B cell (primary cell): ENCODE measurements around the gene NLRP5. TPM values are rescaled to one million over a fixed set of nuclear protein-coding genes. Genes with fewer than 3 reads are reported as not detected.

Experiments
- ATAC-seq: fragments of 200-7000 bp; cut with Tn5 transposase; one replicate; pipeline ENCODE4 v1.10.0; 2021; ENCODE audit warnings: low read depth, mild to moderate bottlenecking, moderate number of reproducible peaks, moderate library complexity
- CTCF ChIA-PET: fragments of 350-600 bp; sonication (Branson Sonifier 250); formaldehyde crosslinking; loops from one replicate; lab custom pipeline; 2021; ENCODE audit warnings: antibody characterized with exemption, inconsistent platforms; lab: Charles Lee
- POLR2A ChIA-PET: fragments of 350-600 bp; sonication (Branson Sonifier 250); formaldehyde crosslinking; loops from one replicate; lab custom pipeline; 2021; ENCODE audit warnings: antibody characterized with exemption; lab: Charles Lee
- DNase-seq: peaks from one replicate; pipeline ENCODE4 v3.0.0; 2013
- H2AFZ ChIP-seq: 2 replicates; pipeline ENCODE4 v1.6.1; 2012; ENCODE audit warnings: mild to moderate bottlenecking, low read depth, low read length; ENCODE audit not compliant: insufficient read depth, poor library complexity, severe bottlenecking
- H3K27ac ChIP-seq, 2 donors: 1 replicate in 1 of 2; 2 replicates in 1 of 2; pipeline ENCODE4 v1.5.1; 2012 to 2013; ENCODE audit warnings: low read length in 2 of 2, mild to moderate bottlenecking in 2 of 2, moderate library complexity in 1 of 2
- H3K27me3 ChIP-seq, 4 experiments: fragments of 200-600 bp in 1 of 4; sonication (generic) in 1 of 4; replicated peaks in 1 of 4; 1 replicate in 2 of 4; 2 replicates in 2 of 4; pipeline versions ENCODE4 v1.6.1 to v1.7.0; 2013 to 2016; ENCODE audit warnings: low read length in 3 of 4, mild to moderate bottlenecking in 2 of 4, mixed read lengths in 1 of 4, moderate library complexity in 1 of 4; ENCODE audit not compliant: insufficient read depth in 4 of 4, control insufficient read depth in 3 of 4; ENCODE audit errors: control extremely low read depth in 1 of 4
- H3K36me3 ChIP-seq, 2 experiments: replicated peaks in 1 of 2; 1 replicate in 1 of 2; 2 replicates in 1 of 2; pipeline versions ENCODE4 v1.6.1 to v1.7.1; 2013; ENCODE audit warnings: low read length in 1 of 2; ENCODE audit not compliant: insufficient read depth in 2 of 2, control insufficient read depth in 1 of 2; ENCODE audit errors: control extremely low read depth in 1 of 2, extremely low read depth in 1 of 2
- H3K4me1 ChIP-seq, 2 donors: fragments of 200-600 bp in 1 of 2; sonication (generic) in 1 of 2; 1 replicate in 1 of 2; 2 replicates in 1 of 2; pipeline versions ENCODE4 v1.5.1 to v1.6.1; 2013 to 2017; ENCODE audit warnings: low read length in 2 of 2; ENCODE audit not compliant: control insufficient read depth in 2 of 2, insufficient read depth in 2 of 2
- H3K4me2 ChIP-seq: replicated peaks from 2 replicates; pipeline ENCODE3; 2012; ENCODE audit warnings: mild to moderate bottlenecking, low read depth, low read length; ENCODE audit not compliant: poor library complexity, severe bottlenecking
- H3K4me3 ChIP-seq, 5 experiments: fragments of 200-600 bp in 1 of 5; sonication (generic) in 1 of 5; 1 replicate in 3 of 5; 2 replicates in 2 of 5; pipeline versions ENCODE4 v1.5.1 to v1.7.0; 2011 to 2016; ENCODE audit warnings: low read length in 4 of 5, mild to moderate bottlenecking in 4 of 5, low read depth in 2 of 5, control low read depth in 1 of 5, moderate library complexity in 1 of 5; ENCODE audit not compliant: insufficient read depth in 1 of 5; ENCODE audit errors: control extremely low read depth in 1 of 5, extremely low read depth in 1 of 5
- H3K79me2 ChIP-seq: fragments of 200-600 bp; sonication (generic); one replicate; pipeline ENCODE4 v1.6.0; 2016; ENCODE audit warnings: low read length; ENCODE audit not compliant: control insufficient read depth, insufficient read depth
- H3K9ac ChIP-seq: fragments of 200-600 bp; sonication (generic); 2 replicates; pipeline ENCODE4 v1.6.1; 2017; ENCODE audit warnings: mild to moderate bottlenecking, low read length, moderate library complexity
- H3K9me3 ChIP-seq, 3 donors: one replicate each; pipeline versions ENCODE4 v1.6.1 to v1.7.1; 2013; ENCODE audit warnings: low read length in 2 of 3; ENCODE audit not compliant: control insufficient read depth in 2 of 3, insufficient read depth in 1 of 3; ENCODE audit errors: control extremely low read depth in 1 of 3
- H4K20me1 ChIP-seq: 2 replicates; pipeline ENCODE4 v1.6.0; 2012; ENCODE audit warnings: mild to moderate bottlenecking, low read length; ENCODE audit not compliant: insufficient read depth, control insufficient read depth, poor library complexity, severe bottlenecking
- H3K27ac Mint-ChIP-seq: one replicate; pipeline ENCODE4 v1.8.0; 2021; ENCODE audit warnings: mixed read lengths
- H3K27me3 Mint-ChIP-seq: one replicate; pipeline ENCODE4 v1.8.0; 2021; ENCODE audit warnings: mixed read lengths
- H3K4me1 Mint-ChIP-seq: one replicate; pipeline ENCODE4 v1.8.0; 2021; ENCODE audit warnings: mixed read lengths
- H3K4me3 Mint-ChIP-seq: one replicate; pipeline ENCODE4 v1.8.0; 2021; ENCODE audit warnings: mixed read lengths
- H3K9me3 Mint-ChIP-seq: one replicate; pipeline ENCODE4 v1.8.0; 2022; ENCODE audit warnings: mixed read lengths; ENCODE audit not compliant: insufficient read depth
- CTCF ChIP-seq: fragments of 200-600 bp; IDR thresholded peaks from one replicate; pipeline ENCODE4 v1.8.0; 2022; ENCODE audit warnings: antibody characterized with exemption, mild to moderate bottlenecking
- EZH2 ChIP-seq: IDR thresholded peaks from 2 replicates; pipeline ENCODE4 v1.6.1; 2012; ENCODE audit warnings: borderline replicate concordance, low read depth, mild to moderate bottlenecking, moderate library complexity, low read length; ENCODE audit not compliant: insufficient read depth, poor library complexity, severe bottlenecking
- WGBS: methylation state at CpG from one replicate; pipeline ENCODE4 v1.1.5; 2013; ENCODE audit warnings: missing lambda C conversion rate; ENCODE audit not compliant: insufficient coverage; 5-methylcytosine and 5-hydroxymethylcytosine counted together
- intact Hi-C: fragments of 100-400 bp; cut with micrococcal nuclease; formaldehyde crosslinking; loops from one replicate; pipeline ENCODE4 v1.10.0; 2022
- polyA plus RNA-seq: library from polyadenylated mRNA; depleted of rRNA; stranded (reverse); fragments of >200 nt; gene quantifications from 2 replicates; pipeline ENCODE4 v1.2.3, GENCODE V29; 2012
- total RNA-seq, 2 donors: library from RNA; stranded (reverse); fragments of 120-200 nt in 1 of 2; gene quantifications; 1 replicate in 1 of 2; 2 replicates in 1 of 2; pipeline versions ENCODE4 v1.2.3 to v1.2.4, GENCODE V29; 2013 to 2022

Gene NLRP5
- total and polyA plus RNA-seq, 2 donors (not counting 1 experiment from before 2014, with no cell fraction given), result not detected

- ChIA-PET CTCF (interaction anchor here (1.4 to 2.2 kb wide), 4 partner anchors 9 to 167 kb away, joined by 5 to 7 read pairs (median 6); no protein-coding TSS in a partner anchor), POLR2A (no interaction called here)
- no peak overlapping the region for H3K4me3 ChIP-seq
- H3K4me2 ChIP-seq, result no peak overlapping the region
- Mint-ChIP-seq H3K9me3 (no peaks in the 10 kb centered on the region), H3K4me1 (peaks cover 10% of the 10 kb centered on the region), H3K27ac (no peak overlapping the region), H3K4me3 (no peak overlapping the region), H3K27me3 (no peaks in the 10 kb centered on the region)
- intact Hi-C loops, result no loop called here
- no peaks in the 10 kb centered on the region for H3K9me3 ChIP-seq
- H3K27ac ChIP-seq, result no peak overlapping the region
- peaks cover 46% of the 10 kb centered on the region for H4K20me1 ChIP-seq
- no peak for TF ChIP-seq CTCF
- TF ChIP-seq EZH2, result no peak
- H3K79me2 ChIP-seq, result peaks cover 8% of the 10 kb centered on the region
- no peaks in the 10 kb centered on the region for H3K27me3 ChIP-seq
- H2AFZ ChIP-seq, result no peak overlapping the region
- no peak overlapping the region for H3K9ac ChIP-seq
- H3K4me1 ChIP-seq, result peaks cover 12 to 16% of the 10 kb centered on the region in 2 donors
- peaks cover 0 to 12% of the 10 kb centered on the region in 2 experiments for H3K36me3 ChIP-seq
- no peak for DNase-seq
- ATAC-seq, result no peak
- 90% methylated on average over 16 of the region's 18 CpGs for WGBS
Measured at GRCh38 chr19:56084835-56085536, 98.4 kb downstream of the NLRP5 start.

GRCh38 chr19:56085571-56086275 is 99.1 kb downstream of the NLRP5 start:
- ChIA-PET CTCF (interaction anchor here (0.6 to 2.2 kb wide), 6 partner anchors 9 to 166 kb away, joined by 3 to 7 read pairs (median 5); no protein-coding TSS in a partner anchor), POLR2A (interaction anchor here (0.6 kb wide), 1 partner anchor 1746 kb away, joined by 3 read pairs; no protein-coding TSS in a partner anchor)
- intact Hi-C loops, result no loop called here
- H3K9me3 Mint-ChIP-seq, result no peaks in the 10 kb centered on the region
- H3K4me1 Mint-ChIP-seq, result peaks cover 8% of the 10 kb centered on the region
- H3K79me2 ChIP-seq, result peaks cover 14% of the 10 kb centered on the region
- peaks cover 0 to 16% of the 10 kb centered on the region in 2 experiments for H3K36me3 ChIP-seq
- TF ChIP-seq CTCF (no peak), EZH2 (no peak)
- ATAC-seq (no peak), DNase-seq (no peak)
- peaks cover 10 to 13% of the 10 kb centered on the region in 2 donors for H3K4me1 ChIP-seq
- no peaks in the 10 kb centered on the region for H3K27me3 Mint-ChIP-seq
- WGBS, result 93% methylated on average over 6 of the region's 10 CpGs
- no peaks in the 10 kb centered on the region for H3K27me3 ChIP-seq
- H2AFZ ChIP-seq, result no peak overlapping the region
- peaks cover 53% of the 10 kb centered on the region for H4K20me1 ChIP-seq
- no peak overlapping the region for H3K4me3 ChIP-seq
- no peak overlapping the region for H3K27ac Mint-ChIP-seq
- no peak overlapping the region for H3K9ac ChIP-seq
- H3K4me3 Mint-ChIP-seq, result no peak overlapping the region
- H3K27ac ChIP-seq, result no peak overlapping the region
- H3K4me2 ChIP-seq, result no peak overlapping the region
- H3K9me3 ChIP-seq, result no peaks in the 10 kb centered on the region
